Islet precursor cell (in vitro differentiated cells): ENCODE measurements around the gene GFI1.
"Not testable (repeated sequence)": the region's sequence is repeated elsewhere in the genome, so short reads cannot be mapped to it uniquely, and the experiment has no call there.

ENCODE experiments used
- DNase-seq: peaks from one replicate; pipeline ENCODE4 v3.0.0-alpha.2; 2018

Gene GFI1

DNA sequence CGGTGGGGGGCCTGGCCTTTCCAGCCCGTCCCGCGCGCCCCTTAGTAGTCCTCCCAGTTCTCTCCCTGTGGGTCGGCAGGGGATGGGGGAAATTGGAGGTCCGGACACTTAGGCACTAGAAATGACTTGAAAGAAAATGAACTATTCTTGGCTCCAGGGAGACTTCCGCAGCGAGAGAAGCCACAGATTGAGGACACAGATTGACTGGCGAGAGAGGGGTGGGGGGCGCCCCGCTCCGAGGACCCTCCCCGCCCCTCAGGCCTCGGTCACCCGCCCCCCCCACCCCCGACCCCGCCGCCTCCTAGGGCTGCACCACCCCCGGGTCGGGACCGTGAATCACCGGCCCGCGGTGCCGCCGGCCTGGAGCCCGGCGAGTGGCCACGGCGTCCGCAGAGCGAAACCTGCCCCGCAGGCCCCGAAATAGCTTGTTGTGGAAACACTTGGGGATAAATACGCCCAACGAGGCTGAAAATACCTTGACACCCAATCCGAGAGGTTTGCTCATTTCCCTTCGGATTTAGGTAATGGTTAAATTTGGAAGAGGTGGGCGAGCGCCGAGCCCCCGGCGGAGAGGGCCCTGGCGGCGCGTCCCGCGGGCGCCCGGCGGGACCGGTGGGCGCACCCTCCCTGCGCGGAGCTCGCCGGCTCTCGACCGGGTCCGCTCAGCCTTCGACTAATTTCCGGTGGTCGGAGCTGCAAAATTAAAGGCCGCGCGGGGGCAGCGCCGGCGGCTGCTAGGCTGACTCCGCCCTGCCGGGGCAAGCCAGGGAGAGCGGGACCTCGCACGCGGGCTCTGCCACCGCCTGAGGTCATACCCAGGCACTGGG, at the start of gene GFI1:
TSS of gene GFI1 (minus strand) at position 675 of the 827 bp plus-strand sequence. CDS start 3,438 bp downstream, outside the sequence.
- DNase-seq, result peak; percentile 79

DNA sequence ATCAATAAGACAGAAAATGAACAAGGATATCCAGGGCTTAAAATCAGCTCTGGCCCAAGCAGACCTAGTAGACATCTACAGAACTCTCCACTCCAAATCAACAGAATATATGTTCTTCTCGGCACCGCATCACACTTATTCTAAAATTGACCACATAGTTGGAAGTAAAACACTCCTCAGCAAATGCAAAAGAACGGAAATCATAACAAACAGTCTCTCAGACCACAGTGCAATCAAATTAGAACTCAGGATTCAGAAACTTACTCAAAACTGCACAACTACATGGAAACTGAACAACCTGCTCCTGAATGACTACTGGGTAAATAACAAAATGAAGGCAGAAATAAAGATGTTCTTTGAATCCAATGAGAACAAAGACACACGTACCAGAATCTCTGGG, 45.6 kb upstream of the GFI1 start:
- not testable (repeated sequence) for DNase-seq

DNA sequence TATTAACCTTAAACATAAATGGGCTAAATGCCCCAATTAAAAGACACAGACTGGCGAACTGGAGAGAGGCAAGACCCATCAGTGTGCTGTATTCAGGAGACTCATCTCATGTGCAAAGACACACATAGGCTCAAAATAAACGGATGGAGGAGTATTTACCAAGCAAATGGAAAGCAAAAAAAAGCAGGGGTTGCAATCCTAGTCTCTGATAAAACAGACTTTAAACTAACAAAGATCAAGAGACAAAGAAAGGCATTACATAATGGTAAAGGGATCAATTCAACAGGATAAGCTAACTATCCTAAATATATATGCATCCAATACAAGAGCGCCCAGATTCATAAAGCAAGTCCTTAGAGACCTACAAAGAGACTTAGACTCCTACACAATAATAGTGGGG, 45.2 kb upstream of the GFI1 start:
- not testable (repeated sequence) for DNase-seq

DNA sequence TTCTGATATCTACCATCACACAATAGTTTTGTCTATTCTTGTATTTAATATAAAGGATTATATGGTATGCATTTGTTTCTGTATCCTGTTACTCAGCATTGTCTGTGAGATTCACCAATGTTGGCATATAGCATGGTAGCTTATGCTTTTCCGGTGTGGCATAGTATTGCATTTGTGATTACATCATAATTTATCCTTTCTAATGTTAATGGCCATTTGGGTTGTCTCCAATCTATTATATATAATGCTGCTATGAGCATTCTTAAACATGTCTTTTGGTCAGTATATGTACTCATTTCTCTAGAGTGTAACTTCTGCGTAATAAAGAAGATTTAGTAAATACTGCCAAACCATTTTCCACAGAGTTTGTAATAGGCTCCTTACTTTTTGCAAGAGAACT, 40.9 kb upstream of the GFI1 start:
- DNase-seq, result no peak

DNA sequence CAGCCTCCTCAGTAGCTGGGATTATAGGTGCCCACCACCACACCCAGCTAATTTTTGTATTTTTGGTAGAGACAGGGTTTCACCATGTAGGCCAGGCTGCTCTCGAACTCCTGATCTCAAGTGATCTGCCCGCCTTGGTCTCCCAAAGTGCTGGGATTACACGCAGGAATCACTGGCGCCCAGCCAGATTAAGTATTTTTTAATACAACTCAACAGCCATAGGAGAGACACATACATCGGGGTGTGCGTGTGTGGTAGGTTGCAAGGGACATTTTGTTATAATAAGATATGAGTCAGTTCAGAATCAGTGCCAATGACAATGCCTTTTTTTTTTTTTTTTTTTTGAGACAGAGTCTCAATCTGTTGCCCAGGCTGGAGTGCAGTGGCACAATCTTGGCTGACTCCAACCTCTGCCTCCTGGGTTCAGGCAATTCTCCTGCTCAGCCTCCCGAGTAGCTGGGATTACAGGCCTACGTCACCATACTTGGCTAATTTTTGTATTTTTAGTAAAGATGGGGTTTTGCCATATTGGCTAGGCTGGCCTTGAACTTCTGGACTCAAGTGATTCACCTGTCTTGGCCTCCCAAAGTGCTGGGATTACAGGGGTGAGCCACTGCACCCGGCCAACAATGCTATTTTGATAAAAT, 38.3 kb upstream of the GFI1 start:
- not testable (repeated sequence) for DNase-seq

DNA sequence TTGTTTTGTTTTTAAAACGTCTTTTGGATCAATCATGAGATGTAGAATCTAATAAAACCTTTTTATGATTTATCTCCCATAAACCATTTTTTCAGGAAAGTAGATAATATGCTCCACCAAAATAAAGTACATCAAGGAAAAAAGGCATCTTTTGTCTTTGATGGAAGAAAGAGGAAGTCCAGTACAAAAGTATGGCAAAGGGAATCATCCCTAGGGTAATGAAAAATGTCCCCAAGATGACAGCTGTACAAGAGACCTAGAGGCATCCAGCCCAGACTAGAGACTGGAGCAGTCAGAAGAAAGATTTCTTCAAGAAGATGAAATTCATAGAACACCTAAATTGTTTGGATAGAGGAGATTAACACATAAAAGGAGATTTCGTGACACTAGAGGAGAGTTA, 32.3 kb upstream of the GFI1 start:
- DNase-seq, result no peak

DNA sequence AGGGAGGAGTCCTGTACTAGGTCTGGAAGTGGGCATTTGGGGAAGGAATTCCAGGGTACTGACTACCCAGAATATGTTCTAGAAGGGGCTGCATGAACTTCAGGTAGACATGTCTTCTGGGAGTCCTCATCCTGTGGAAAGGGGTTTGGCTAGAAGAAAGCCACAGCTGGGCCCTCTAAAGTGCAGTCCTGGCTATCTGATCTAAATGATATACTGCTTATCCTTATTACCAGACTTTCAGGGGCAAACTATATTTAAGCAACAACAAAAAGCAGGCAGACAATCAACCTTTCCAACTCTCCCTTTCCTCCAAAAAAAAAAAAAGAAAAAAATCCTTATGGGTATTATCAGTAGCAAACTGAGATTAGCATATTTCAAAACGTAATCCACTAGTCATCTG, 29.8 kb upstream of the GFI1 start:
- DNase-seq, result no peak

DNA sequence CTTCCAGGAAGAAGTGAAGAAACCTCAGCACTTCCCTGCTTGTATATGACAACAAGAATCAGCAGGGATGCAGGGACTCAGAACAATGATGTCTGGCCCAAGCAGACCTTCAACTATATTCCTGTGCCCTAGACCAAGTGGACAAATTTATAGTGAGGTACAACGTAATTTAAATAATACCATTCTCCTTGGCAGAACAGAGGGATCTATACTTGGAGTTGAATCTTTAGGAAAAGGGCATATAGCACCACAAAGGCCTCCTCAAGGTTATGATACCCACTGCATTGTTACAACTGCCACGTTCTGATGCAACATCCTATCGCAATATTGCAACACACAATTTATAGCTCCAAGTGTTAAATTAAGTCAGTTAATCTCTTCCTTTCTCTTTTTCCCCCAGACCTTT, 29.1 kb upstream of the GFI1 start:
- DNase-seq, result no peak

DNA sequence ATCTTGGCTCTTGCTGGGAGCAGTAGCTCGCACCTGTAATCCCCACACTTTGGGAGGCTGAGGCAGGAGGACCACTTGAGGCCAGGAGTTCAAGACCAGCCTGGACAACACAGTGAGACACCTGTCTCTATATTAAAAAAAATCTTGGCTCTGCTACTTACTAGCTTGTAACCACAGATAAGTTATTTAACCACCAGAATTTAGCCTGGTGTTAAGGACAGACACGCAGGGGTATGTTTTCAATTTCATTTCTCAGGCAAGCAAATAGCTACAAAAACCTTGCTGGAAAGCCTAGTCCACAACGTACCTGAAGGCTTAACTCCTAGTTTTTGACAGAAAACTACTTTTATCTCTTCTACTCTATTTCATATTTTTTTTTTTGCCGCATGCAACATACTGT, 24.8 kb upstream of the GFI1 start:
- no peak for DNase-seq

DNA sequence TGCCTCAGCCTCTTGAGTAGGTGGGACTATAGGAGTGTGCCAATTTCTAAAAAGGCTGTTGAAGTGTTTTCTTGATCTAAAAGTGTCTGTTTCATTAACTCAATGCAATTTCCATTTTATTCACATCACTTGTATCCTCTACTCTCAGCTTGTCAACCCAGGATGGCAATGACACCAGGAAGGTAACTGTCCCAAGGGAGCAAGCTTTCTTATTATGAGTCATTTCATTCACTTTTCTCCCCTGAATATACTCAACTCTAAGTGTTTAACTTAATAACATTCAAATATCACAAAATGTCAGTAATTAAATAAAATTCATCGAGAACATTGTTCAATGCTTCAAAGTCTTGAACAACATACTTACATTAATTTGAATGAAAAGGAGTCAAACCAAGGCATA, 22.9 kb upstream of the GFI1 start:
- no peak for DNase-seq

DNA sequence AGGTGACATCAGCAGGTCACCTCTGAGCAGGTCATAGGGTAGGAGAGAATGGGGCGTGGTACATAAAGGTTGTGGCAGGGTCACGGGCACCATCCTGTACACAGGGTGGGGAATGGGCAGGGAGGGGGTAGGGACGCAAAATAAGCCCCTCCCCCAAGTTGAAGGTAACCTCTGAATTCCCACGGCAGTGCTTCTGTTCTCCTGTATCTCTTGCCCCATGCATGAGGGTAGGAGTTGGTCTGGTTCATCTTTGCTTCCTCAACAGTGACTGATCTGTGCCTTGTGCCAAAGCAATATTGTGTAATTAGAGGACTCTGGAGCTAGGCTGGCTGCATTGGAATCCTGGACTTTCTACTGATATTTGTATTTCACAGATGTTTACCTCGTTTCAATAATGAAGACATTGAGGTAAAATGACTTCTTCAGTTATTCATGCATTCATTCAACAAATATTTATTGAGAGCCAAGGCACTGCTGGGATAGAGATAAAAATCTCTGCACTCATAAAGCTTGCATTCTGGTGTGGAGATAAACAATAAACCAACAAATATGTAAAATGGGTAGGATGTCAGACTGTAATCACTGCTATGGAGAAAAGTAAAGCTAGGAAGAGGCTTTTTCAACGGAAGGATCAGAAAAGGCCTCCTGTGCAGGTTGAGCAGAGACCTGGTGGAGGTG, 18.4 kb upstream of the GFI1 start:
- DNase-seq, result no peak

DNA sequence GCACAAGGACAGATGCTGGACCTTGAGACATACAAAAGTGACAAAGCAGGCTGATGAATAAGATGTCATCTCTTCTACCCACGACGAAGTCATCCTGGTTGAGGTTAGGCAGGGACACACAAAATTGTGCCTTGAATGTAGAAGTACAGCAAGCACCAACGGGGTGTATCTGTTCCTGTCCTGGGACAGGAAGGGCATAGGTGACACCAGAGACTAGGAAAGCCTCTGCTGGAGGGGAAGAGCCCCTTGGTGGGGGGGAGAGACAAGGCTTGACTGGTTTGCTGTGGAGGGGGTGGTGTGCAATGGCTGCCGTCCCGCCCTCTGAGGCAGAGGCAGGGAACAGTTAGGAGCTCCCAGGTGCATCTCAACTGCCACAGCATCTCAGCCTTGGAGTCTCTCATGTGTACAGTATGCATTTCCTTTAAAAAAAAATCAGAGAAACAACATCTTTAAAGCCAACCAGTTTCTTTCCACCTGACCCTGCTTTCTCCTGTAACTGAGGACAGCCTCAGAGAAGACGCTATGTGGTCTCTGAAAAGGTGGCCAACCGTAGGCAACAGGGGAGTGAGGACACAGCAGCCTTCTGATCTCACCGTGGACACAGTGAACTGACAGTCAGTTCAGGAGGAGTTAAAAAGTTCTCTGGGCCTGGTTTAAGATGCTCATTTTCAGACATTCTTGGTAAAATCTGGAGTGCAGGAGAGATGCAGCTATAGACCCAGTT, 17.7 kb upstream of the GFI1 start:
- no peak for DNase-seq

DNA sequence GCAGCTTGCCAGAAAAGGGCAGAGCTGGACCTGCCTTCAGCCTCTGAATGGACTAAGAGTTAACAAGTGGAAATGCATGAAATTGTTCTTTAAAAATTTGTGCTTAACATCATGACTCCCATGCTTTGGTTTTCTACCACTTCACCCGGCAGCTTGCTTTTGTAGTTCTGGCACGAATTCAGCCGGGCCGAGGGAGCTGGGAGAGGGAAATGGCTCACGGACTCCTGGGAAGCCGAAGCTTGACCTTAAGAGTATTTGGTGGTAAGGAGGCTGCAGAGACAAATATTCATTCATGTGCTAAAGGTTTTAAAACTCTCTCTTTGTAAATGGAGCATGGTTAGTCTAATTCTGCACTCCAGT, 17.2 kb upstream of the GFI1 start:
- DNase-seq, result no peak

DNA sequence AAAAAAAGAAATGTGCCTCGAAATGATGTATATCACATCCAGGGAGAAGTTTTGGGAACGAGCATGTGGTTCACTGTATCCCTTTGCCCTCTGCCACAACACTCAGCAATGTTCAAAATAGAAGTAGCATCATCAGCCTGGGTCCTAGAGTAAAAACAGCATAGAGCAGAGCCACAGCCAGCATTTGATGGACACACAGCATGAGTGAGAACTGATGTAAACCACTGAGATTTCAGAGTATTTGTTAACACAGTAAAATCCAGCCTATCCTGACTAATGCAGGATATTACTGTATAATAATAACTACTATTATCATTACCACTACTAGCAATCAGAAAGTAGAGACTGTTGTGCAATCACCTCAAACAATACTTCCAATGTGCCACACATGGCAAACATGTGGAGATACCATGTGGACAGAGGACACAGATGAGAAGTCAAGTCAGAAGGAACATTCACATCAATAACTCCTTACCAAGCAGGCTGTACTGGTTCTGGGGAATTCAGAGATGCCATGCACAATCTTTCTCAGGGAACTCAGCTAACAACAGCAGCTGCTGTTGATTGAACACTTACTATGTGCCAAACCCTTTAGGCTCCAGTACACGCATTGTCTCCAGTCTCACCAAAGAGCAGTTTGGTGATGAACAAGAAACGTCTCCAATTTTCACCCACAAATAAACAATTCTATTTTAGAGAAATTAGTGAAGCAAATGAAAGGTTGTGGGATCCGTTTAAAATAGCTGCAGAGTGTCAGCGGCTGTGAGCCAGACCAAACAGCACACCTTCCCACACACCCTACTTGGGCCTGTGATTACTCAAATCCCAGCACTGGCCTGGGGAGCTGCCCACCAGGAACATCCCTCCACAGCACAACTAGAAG, 16.6 kb upstream of the GFI1 start:
- DNase-seq, result no peak

DNA sequence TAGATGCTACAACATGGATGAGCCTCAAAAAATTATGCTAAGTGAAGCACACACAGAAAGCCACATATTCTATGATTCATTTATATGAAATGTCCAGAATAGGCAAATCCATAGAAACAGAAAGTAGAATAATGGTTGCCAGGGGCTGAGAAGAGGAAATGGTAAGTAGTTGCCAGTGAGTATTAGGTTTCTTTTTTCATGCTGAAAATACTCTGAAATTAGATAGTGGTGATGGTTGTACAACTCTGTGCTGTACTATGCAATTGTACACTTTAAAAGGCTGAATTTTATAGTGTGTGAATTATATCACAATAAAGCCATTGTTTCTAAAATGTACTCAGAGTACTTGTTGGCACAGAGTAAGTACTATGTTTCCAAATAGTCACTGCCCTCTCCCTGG, 15.5 kb upstream of the GFI1 start:
- DNase-seq, result no peak

DNA sequence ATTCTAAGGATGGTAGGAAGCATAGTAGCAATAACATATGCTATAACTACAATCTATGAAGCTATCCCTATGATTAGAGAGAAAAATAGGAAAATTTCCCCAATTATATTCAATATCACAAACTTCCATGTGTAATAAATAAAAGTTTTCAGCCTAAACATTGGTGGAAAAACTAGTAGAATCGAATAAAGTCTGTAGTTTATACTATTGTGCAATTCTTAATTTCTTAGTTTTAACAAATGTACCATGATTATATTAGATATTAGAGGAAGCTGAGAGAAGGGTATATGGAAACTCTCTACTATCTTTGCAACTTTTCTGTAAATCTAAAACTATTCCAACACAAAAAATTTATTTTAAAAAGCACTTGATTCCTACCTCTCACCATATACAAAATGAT, 13.8 kb upstream of the GFI1 start:
- DNase-seq, result no peak

DNA sequence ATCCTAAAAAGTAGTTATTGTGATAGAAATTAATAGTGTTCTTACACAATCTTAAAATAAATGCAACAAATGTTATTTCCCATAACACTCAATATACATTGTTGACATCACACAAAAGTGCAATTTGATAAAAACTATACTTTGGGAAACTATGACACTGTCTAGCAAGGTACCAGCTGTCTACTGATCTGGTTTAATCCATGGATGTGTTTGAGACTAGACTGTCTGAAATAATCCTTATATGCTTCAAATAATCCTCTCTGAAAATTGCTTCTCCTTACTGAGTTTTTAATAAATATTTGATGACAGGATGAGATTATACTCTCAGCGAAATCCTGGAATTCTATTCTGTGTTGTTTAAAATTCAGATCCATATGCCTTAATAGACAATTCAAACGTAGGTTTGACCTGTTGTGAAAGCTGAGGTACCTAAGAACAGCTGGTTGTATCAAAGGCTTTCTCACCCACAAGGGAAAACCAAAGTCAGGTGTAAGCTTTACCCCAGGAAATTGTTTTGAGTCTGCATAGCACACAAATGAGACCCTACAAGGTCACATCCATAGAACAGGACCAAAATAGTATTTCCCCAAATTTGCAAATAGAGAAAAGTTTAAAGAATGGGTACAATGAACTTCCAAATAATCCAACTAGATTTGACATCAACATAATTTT, 8.8 kb upstream of the GFI1 start:
- no peak for DNase-seq

DNA sequence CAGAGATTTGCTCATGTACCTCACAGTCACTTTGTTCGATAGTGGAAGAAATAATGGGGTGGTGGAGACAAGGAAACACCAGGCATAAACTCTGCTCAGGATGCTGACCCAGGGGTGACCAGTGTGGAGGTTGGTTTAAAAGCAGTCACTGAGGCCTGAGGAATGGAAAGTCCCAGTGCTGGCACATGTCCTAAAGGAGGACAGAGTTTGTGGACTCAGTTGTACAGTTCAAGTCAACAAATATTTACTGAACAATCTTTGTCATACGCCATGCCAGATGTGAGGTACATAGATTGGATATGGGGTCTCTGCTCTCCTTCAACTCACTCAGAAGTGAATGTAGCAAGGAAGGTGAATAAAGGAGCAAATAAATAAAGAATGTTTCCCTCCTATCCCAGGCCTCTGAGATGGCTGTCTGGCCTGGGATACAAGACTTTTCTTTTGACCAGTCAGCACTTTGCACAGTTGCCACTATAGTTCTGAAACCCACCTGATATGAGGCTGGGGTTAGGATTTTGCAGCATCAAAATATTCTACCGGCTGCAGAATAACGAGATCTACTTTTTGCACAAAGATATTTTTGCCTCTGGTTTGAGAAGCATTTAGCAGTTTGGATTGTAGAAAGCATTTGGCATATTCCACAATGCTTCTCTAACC, 7.9 kb upstream of the GFI1 start:
- DNase-seq, result no peak

DNA sequence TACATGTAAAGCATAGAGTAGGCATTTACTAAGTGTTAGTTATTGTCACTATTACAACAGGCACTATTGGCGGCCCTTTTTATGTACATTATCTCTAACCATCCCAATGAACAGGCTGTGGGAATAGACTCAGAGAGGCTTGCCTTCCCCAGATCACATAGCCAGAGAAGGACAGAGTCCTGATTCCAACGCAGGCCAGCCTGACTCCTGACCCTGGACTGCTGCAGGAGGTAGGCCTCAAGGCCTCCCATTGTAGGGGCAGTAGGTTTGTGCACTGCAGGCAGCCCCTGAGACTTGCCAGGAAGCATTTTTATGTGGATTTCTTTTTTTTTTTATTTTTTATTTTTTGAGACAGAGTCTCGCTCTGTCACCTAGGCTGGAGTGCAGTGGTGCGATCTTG, 6.4 kb upstream of the GFI1 start:
- no peak for DNase-seq

DNA sequence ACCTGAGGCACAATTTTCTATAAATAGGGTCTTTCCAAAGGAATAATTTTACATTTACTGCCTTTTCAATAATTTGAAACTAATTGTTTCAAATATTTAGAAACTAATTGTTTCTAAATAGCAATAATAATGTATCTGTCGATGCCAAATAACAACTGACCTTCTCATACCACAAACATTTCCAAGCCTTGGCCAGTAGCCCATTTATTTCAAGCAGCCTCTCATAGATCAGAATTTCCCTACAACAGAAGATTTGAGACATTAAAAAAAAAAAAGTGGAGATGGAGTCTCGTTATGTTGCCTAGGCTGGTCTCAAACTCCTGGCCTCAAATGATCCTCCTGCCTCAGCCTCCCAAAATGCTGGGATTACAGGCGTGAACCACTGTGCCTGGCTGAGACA, 2.1 kb upstream of the GFI1 start:
- no peak for DNase-seq

DNA sequence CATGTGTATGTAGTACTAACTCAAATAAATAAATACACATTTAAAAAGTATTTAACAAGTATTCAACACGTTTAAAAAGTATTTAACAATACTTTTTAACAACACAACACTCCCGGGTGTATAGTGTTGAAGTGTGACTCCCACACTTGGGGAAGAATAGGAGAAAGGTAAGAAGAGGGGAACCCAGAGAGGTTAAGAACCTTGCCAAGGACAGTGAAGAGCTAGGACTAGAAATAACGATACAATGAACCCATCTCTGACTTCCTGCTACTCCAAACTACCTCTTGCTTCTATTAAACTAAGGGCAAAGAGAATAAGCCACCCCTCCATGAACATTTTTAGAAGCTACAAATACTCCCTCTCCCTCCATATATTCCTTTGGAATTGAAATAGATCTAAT, 1.7 kb upstream of the GFI1 start:
- no peak for DNase-seq
